KOPT-K1 (cell line): ENCODE results near the gene GADD45GIP1.

ENCODE experiments used
- H3K27ac ChIP-seq: fragments of 200-600 bp; sonication (generic); 2 replicates; pipeline ENCODE4 v1.5.1; 2016; ENCODE audit warnings: antibody characterized with exemption, mild to moderate bottlenecking, low read depth, low read length; ENCODE audit not compliant: poor library complexity, severe bottlenecking
- H3K36me3 ChIP-seq: fragments of 200-600 bp; sonication (generic); 2 replicates; pipeline ENCODE4 v1.5.1; 2017; ENCODE audit warnings: antibody characterized with exemption, mild to moderate bottlenecking, low read length, moderate library complexity; ENCODE audit not compliant: insufficient read depth
- H3K9me3 ChIP-seq: fragments of 200-600 bp; sonication (generic); 2 replicates; pipeline ENCODE4 v1.5.1; 2017; ENCODE audit warnings: antibody characterized with exemption, low read length, mild to moderate bottlenecking; ENCODE audit not compliant: insufficient read depth, poor library complexity, severe bottlenecking

GADD45GIP1 gene

GRCh38 chr19:12943437-12944044, 13.5 kb downstream of the GADD45GIP1 start:
- H3K27ac ChIP-seq: peak overlapping the region; percentile 21
- no peaks in the 10 kb centered on the region for H3K9me3 ChIP-seq
- peaks cover 81% of the 10 kb centered on the region for H3K36me3 ChIP-seq

GRCh38 chr19:12940897-12941296, 16.1 kb downstream of the GADD45GIP1 start:
- no peaks in the 10 kb centered on the region for H3K9me3 ChIP-seq
- peak overlapping the region; percentile 99 for H3K27ac ChIP-seq
- H3K36me3 ChIP-seq: peaks cover 66% of the 10 kb centered on the region

DNA sequence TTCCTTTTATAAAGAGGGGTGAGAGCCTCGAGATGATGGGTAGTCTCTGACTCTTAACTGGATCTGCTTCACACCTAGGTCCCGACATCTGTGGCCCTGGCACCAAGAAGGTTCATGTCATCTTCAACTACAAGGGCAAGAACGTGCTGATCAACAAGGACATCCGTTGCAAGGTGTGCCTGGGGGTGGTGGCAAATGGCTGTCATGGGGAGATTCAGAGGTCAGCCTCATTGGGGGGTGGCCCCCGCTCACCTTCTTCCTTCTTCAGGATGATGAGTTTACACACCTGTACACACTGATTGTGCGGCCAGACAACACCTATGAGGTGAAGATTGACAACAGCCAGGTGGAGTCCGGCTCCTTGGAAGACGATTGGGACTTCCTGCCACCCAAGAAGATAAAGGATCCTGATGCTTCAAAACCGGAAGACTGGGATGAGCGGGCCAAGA, 17.0 kb downstream of the GADD45GIP1 start:
- Histone ChIP-seq H3K27ac (peak overlapping the region; percentile 99), H3K36me3 (peaks cover 63% of the 10 kb centered on the region), H3K9me3 (no peaks in the 10 kb centered on the region)

GRCh38 chr19:12938779-12939601, 18.0 kb downstream of the GADD45GIP1 start:
- H3K27ac ChIP-seq: peak overlapping the region; percentile 99
- peaks cover 53% of the 10 kb centered on the region for H3K36me3 ChIP-seq
- H3K9me3 ChIP-seq: no peaks in the 10 kb centered on the region

DNA sequence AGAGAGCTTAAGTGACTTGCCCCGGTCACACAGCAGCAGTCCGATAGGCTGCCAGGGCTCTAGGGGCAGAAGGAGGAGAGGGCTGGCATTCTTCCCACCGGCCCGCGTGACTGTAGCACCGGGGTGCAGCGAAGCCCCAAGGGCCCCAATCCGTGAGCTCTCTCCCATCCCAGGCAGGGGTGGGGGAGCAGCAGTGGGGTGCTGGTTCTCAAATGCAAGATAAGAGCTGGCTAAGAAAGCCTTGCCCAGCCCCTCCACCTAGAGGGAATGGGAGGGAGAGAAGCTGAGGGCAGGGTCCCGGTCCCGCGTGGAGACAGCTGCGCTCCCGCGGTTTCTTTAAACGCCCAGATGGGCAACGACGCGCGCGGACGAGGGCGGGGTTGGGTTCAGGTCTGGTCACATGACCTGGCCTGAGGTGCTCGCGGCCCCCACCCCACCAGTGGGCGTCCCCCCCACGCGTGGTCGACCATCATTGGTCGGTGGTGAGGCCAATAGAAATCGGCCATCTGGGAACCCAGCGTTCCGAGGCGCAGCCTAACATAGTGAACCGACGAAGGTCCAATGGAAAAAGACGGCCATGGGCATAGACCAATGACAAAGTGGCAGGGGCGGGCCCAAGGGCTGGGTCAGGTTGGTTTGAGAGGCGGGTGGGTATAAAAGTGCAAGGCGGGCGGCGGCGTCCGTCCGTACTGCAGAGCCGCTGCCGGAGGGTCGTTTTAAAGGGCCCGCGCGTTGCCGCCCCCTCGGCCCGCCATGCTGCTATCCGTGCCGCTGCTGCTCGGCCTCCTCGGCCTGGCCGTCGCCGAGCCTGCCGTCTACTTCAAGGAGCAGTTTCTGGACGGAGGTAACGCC, 18.9 kb downstream of the GADD45GIP1 start, which contains the start of gene CALR:
TSS of gene CALR (plus strand) at position 683 of the 852 bp plus-strand sequence. CDS start at position 754, 71 bp downstream.
- Histone ChIP-seq H3K36me3 (peaks cover 44% of the 10 kb centered on the region), H3K27ac (peak within 1 kb of the TSS; percentile 99), H3K9me3 (no peaks in the 10 kb centered on the region)

GRCh38 chr19:12937093-12937926, 19.7 kb downstream of the GADD45GIP1 start:
- no peaks in the 10 kb centered on the region for H3K9me3 ChIP-seq

GRCh38 chr19:12936582-12936981, 20.4 kb downstream of the GADD45GIP1 start:
- H3K27ac ChIP-seq: peak overlapping the region; percentile 99
- H3K36me3 ChIP-seq: peaks cover 31% of the 10 kb centered on the region
- no peaks in the 10 kb centered on the region for H3K9me3 ChIP-seq

More at GRCh38 chr19:12937093-12937926, 19.7 kb downstream of the GADD45GIP1 start:
- Histone ChIP-seq H3K36me3 (peaks cover 36% of the 10 kb centered on the region), H3K27ac (peak overlapping the region; percentile 99)

DNA sequence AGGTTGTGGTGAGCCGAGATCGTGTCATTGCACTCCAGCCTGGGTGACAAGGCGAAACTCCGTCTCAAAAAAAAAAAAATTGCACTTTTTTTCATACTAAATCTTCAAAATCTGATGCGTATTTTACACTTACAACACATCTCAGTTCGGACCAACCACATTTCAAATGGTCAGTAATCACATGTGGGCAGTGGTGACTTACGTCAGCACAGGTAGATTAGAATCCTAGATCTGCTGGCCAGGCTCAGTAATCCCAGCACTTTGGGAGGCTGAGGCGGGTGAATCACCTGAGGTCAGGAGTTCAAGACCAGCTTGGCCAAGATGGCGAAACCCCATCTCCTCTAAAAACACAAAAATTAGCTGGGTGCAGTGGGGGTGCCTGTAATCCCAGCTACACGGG, 22.0 kb downstream of the GADD45GIP1 start:
- peaks cover 31% of the 10 kb centered on the region for H3K36me3 ChIP-seq
- peak overlapping the region; percentile 99 for H3K27ac ChIP-seq
- no peaks in the 10 kb centered on the region for H3K9me3 ChIP-seq

GRCh38 chr19:12933287-12934072, 23.5 kb downstream of the GADD45GIP1 start, which contains the start of gene FARSA:
TSS of gene FARSA (minus strand) at chr19:12933711. CDS start at chr19:12933696, 15 bp downstream.
- H3K9me3 ChIP-seq: no peaks in the 10 kb centered on the region
- peaks cover 34% of the 10 kb centered on the region for H3K36me3 ChIP-seq
- peak within 1 kb of the TSS; percentile 88 for H3K27ac ChIP-seq

- H3K9me3 ChIP-seq: no peaks in the 10 kb centered on the region
- H3K27ac ChIP-seq: peak overlapping the region; percentile 88
- H3K36me3 ChIP-seq: peaks cover 42% of the 10 kb centered on the region
Observed at GRCh38 chr19:12932392-12933286, 24.4 kb downstream of the GADD45GIP1 start.

GRCh38 chr19:12930002-12930645, 26.9 kb downstream of the GADD45GIP1 start:
- Histone ChIP-seq H3K9me3 (no peaks in the 10 kb centered on the region), H3K36me3 (peaks cover 67% of the 10 kb centered on the region), H3K27ac (peak overlapping the region; percentile 34)

GRCh38 chr19:12924621-12925310, 32.3 kb downstream of the GADD45GIP1 start:
- H3K27ac ChIP-seq: no peak overlapping the region

More at GRCh38 chr19:12924621-12925310, 32.3 kb downstream of the GADD45GIP1 start:
- Histone ChIP-seq H3K9me3 (no peaks in the 10 kb centered on the region), H3K36me3 (peaks cover 79% of the 10 kb centered on the region)
